NB4 (cell line): Measurements from ENCODE around the gene PPIB.

Experiments
- MYC ChIP-seq: IDR thresholded peaks from 2 replicates; pipeline ENCODE4 v1.6.1; 2011; ENCODE audit warnings: low read depth, low read length
- POLR2A ChIP-seq: IDR thresholded peaks from 2 replicates; pipeline ENCODE4 v1.6.1; 2011; ENCODE audit warnings: mild to moderate bottlenecking; ENCODE audit not compliant: insufficient read length; ENCODE audit errors: extremely low read depth
- TF ChIP-seq, protein P1 (sequence below): IDR thresholded peaks from 2 replicates; pipeline ENCODE4 v1.6.1; 2011; ENCODE audit warnings: low read depth, low read length
- TF ChIP-seq, protein P2 (sequence below): IDR thresholded peaks from one replicate; pipeline ENCODE4 v1.5.1; 2012; ENCODE audit warnings: low read depth, low read length

DNA sequence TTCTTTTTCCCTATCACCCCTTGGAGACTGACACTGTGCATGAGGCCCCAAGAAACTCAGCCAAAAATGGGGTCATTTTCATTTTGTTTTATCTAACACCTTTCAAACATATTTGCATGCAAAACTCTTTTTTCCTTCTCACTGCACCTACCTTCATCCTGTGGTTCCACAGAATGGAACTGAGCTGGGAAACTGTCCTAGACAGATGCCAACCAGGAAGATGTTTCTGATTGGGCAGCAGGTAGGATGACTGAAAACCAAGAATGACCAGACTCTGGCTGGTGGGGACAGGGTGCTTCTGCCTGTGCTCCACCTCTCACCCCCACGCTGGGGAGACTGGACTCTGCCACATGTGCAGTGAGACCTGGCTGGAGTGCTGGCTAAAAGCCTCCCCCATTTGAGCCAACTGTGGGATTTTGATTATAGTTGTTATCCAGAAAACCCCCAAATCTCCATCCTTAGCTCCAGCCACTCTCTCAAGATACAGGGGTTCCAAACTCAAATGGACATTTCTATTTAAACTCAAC lies 5.2 kb downstream of the PPIB start:
- TF ChIP-seq POLR2A (no peak), MYC (no peak)
- TF ChIP-seq, protein P1, sequence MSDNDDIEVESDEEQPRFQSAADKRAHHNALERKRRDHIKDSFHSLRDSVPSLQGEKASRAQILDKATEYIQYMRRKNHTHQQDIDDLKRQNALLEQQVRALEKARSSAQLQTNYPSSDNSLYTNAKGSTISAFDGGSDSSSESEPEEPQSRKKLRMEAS: no peak
- TF ChIP-seq, protein P2, sequence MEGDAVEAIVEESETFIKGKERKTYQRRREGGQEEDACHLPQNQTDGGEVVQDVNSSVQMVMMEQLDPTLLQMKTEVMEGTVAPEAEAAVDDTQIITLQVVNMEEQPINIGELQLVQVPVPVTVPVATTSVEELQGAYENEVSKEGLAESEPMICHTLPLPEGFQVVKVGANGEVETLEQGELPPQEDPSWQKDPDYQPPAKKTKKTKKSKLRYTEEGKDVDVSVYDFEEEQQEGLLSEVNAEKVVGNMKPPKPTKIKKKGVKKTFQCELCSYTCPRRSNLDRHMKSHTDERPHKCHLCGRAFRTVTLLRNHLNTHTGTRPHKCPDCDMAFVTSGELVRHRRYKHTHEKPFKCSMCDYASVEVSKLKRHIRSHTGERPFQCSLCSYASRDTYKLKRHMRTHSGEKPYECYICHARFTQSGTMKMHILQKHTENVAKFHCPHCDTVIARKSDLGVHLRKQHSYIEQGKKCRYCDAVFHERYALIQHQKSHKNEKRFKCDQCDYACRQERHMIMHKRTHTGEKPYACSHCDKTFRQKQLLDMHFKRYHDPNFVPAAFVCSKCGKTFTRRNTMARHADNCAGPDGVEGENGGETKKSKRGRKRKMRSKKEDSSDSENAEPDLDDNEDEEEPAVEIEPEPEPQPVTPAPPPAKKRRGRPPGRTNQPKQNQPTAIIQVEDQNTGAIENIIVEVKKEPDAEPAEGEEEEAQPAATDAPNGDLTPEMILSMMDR: no peak
